Measurements from ENCODE around the gene VIL1. TPM values are rescaled to one million over a fixed set of nuclear protein-coding genes. Genes with fewer than 3 reads are reported as not detected.

VIL1 gene
- total and polyA plus RNA-seq, 9 of the 15 experiments (the other 6 are each of a cell fraction or from before 2014, with no cell fraction given): 0.51 to 2.7 (median 1.2) TPM

- TF ChIP-seq CHD7 (IDR thresholded peaks at IDR 0.05; ENCODE audit: low read depth, low read length) (no peak), ATF1 (CRISPR knock-in tag; IDR thresholded peaks at IDR 0.05) (no peak), ATF1 (tag; IDR thresholded peaks at IDR 0.05) (no peak), POLR2G (IDR thresholded peaks at IDR 0.05; ENCODE audit: low read depth, low read length) (peak; percentile 75), CEBPG (CRISPR knock-in tag; IDR thresholded peaks at IDR 0.05) (no peak), CEBPG (tag; conservative IDR thresholded peaks at IDR 0.05 in 1 of 2, IDR thresholded peaks at IDR 0.05 in 1 of 2) (no peak), TFAP4 (CRISPR knock-in tag; IDR thresholded peaks at IDR 0.05; ENCODE audit: borderline replicate concordance) (0 out of 2 replicates have a peak, but pooled peaks have one; percentile 33), MCM3 (IDR thresholded peaks at IDR 0.05) (no peak), ZNF592 (IDR thresholded peaks at IDR 0.05) (0 out of 2 replicates have a peak, but pooled peaks have one; percentile 48), RHOXF2B (CRISPR knock-in tag; conservative IDR thresholded peaks at IDR 0.05) (no peak), SMARCE1 (IDR thresholded peaks at IDR 0.05) (no peak)
These were observed 18.6 kb upstream of the VIL1 start (continued) for GRCh38 chr2:218400167-218400929.

All from K562 (cell line).